ENCODE results near the gene RDH5.

Gene RDH5

GRCh38 chr12:55736780-55737580, 16.8 kb downstream of the RDH5 start:
- Histone ChIP-seq H3K4me3 (ENCODE audit: low read depth, low read length) (peak overlapping the region; percentile 83), H3K27me3 (ENCODE audit: insufficient read depth, low read depth, severe bottlenecking) (no peaks in the 10 kb centered on the region), H3K9me3 (ENCODE audit: severe bottlenecking) (no peaks in the 10 kb centered on the region), H3K27ac (peak overlapping the region; percentile 84), H3K36me3 (no peaks in the 10 kb centered on the region)
- peak; percentile 93 for DNase-seq
- peak; percentile 85 for TF ChIP-seq CTCF (IDR thresholded peaks at IDR 0.05; ENCODE audit: low read depth, low read length)

DNA sequence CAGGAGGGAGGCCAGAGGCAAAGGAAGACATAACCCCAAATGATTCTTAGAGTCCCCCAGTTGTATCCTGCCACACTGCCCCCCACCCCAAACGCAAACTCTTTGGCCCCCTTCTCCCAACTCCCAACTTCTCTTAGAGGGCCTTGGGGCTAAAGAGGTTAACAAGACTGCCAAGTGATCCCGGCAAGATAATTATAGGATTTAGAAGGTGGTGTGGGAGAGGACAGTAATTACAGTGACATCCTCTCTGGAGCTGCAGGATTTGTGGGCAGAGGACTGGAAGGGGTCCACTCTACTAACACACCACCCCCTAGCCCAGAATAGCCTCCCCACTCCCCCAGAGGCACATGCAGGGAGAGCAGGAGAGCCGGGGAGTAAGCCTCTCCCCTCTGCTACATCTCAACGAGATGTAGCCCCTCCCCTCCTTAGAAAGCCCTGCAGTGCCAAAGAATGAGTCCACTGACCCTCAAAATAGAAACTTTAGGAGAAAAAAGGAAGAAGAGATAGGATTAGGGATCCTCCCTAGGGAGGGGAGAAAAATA, 17.5 kb downstream of the RDH5 start:
- H3K36me3 ChIP-seq, result no peaks in the 10 kb centered on the region
- no peaks in the 10 kb centered on the region for H3K27me3 ChIP-seq (ENCODE audit: insufficient read depth, low read depth, severe bottlenecking)
- peak; percentile 62 for DNase-seq
- H3K27ac ChIP-seq, result peak overlapping the region; percentile 84
- H3K9me3 ChIP-seq (ENCODE audit: severe bottlenecking), result no peaks in the 10 kb centered on the region
- TF ChIP-seq CTCF (IDR thresholded peaks at IDR 0.05; ENCODE audit: low read depth, low read length), result 0 out of 2 replicates have a peak, but pooled peaks have one; percentile 2
- H3K4me3 ChIP-seq (ENCODE audit: low read depth, low read length), result peak overlapping the region; percentile 83

DNA sequence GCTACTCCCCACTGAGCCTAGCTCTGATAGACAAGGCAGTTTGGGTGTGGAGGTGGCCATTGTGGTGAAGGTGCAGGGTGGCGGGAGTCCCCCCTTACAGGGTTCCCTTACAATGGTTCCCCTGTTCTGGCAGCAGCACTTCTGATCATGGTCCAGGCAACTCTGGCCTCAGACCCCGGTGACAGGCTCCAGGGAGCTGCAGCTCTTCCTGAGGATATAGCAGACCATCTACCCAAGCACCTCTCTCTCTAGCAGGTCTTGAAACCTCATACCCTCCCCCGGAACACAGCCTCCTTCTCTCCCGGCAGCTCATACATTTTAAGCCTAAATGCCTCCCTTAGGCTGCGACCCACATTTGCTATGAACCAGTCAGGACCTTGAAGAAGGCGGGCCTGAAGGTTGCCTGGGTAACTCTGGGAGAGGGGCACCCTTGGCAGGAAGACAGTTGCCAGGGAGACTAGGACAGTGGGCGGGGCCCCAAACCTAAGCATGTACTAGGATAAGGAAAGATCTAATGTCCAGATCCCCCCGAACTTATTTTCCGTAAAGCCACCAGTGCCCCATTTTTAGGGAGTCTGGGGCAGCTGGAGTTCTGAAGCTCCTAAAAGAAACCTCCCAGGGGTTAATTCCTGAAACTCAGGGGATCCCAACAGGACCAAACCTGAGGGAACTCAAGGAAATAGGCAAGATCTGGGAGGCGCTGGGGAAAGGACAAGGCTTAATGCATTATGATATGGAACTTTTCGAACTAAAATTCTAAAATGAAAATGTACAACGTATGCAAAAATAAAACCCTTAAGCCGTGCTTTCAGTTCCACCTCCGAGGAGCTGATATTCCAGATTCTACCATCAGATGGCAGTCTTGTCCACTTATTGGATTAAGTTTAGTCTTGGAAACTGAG, 18.2 kb downstream of the RDH5 start:
- peak overlapping the region; percentile 83 for H3K4me3 ChIP-seq (ENCODE audit: low read depth, low read length)
- H3K27me3 ChIP-seq (ENCODE audit: insufficient read depth, low read depth, severe bottlenecking), result no peaks in the 10 kb centered on the region
- peak; percentile 51 for TF ChIP-seq CTCF (IDR thresholded peaks at IDR 0.05; ENCODE audit: low read depth, low read length)
- H3K27ac ChIP-seq, result peak overlapping the region; percentile 84
- no peaks in the 10 kb centered on the region for H3K36me3 ChIP-seq
- DNase-seq, result peak; percentile 87
- no peaks in the 10 kb centered on the region for H3K9me3 ChIP-seq (ENCODE audit: severe bottlenecking)

DNA sequence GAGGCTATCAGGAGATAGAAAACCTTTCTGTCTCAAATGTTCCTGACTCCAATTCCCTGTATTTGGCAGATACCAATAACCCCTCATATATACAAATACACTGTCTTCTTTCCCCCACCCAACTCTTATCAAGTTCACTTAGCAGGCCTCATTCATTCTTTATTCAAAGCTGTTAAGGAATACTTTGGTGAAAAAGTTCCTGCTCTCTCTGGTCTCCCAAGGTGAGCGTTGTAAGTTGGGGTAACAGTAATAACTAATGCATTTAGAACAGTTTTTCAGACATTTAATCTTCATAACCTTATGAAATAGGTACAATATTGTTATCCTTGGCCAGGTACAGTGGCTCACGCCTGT, 18.8 kb downstream of the RDH5 start:
- Histone ChIP-seq H3K27ac (no peak overlapping the region), H3K4me3 (ENCODE audit: low read depth, low read length) (no peak overlapping the region), H3K9me3 (ENCODE audit: severe bottlenecking) (no peaks in the 10 kb centered on the region), H3K36me3 (no peaks in the 10 kb centered on the region), H3K27me3 (ENCODE audit: insufficient read depth, low read depth, severe bottlenecking) (no peaks in the 10 kb centered on the region)
- no peak for DNase-seq
- TF ChIP-seq CTCF (IDR thresholded peaks at IDR 0.05; ENCODE audit: low read depth, low read length), result no peak

DNA sequence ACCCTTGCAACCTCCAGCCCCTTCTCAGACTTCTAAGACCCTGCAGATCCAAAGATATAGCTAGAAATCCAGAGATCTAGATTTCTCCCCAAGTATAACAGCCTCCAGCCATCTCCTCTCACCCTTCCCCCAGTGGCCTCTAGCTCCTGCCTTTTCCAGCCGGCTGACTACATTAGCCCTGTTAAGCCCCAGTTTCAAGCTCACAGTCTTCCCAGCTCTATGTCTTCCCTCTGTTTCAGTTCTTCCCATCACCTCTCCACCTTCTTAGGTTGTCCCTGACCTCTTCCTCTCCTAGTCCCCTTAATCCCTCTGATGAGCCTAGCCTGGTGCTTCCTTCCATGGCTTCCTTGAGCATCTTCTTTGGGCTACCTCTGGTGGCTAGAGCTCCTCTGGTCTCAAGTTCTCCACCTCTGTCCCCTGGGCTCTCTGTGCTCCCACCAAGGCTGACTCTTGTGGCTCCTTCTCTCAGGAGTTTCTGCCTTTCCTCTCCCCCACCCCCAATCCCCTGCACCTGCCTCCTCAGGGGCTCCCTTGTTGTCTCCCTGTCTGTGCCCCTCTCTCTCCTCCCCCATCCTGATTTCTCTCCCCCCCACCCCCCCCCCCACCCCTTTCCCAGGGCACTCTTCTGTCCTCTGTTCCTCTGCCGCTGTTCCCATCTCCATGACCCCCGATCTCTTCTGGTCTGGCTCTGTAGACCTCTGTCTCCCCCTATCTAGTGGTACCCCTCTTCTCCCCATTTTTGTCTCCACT, 21.9 kb downstream of the RDH5 start:
- DNase-seq, result no peak
- Histone ChIP-seq H3K4me3 (ENCODE audit: low read depth, low read length) (peak overlapping the region; percentile 51), H3K27ac (peak overlapping the region; percentile 84), H3K9me3 (ENCODE audit: severe bottlenecking) (no peaks in the 10 kb centered on the region), H3K36me3 (peaks cover 6% of the 10 kb centered on the region), H3K27me3 (ENCODE audit: insufficient read depth, low read depth, severe bottlenecking) (no peaks in the 10 kb centered on the region)
- TF ChIP-seq CTCF (IDR thresholded peaks at IDR 0.05; ENCODE audit: low read depth, low read length), result no peak

All from WERI-Rb-1 (cell line).